Pancreas (tissue), 10 donors: ENCODE measurements around the gene B3GNT3. TPM values are rescaled to one million over a fixed set of nuclear protein-coding genes. Genes with fewer than 3 reads are reported as not detected.

Source experiments
- ATAC-seq, 4 donors: fragments of 200-7000 bp; cut with Tn5 transposase; one replicate each; pipeline versions ENCODE4 v1.8.0 to v1.9.1; 2020; ENCODE audit warnings: mild to moderate bottlenecking in 4 of 4, moderate library complexity in 4 of 4
- DNase-seq, 6 donors: peaks; one replicate each; pipeline ENCODE4 v3.0.0-alpha.2; 2020
- FAIRE-seq: peaks from 2 replicates; lab custom pipeline; 2012; peaks lifted over from hg19 to GRCh38; lab: Jason Lieb, UNC
- H3K27ac ChIP-seq, 4 donors: fragments of 200-600 bp; sonication (generic); 1 replicate in 3 of 4; 2 replicates in 1 of 4; pipeline versions ENCODE4 v1.5.0 to v1.8.0; 2020
- H3K27me3 ChIP-seq, 4 donors: fragments of 200-600 bp; one replicate each; pipeline ENCODE4 v1.8.0; 2021
- H3K36me3 ChIP-seq, 3 donors: fragments of 200-600 bp; sonication (generic) in 1 of 3; one replicate each; pipeline versions ENCODE4 v1.5.0 to v1.8.0; 2020 to 2021
- H3K4me1 ChIP-seq, 3 donors: fragments of 200-600 bp; one replicate each; pipeline ENCODE4 v1.8.0; 2021
- H3K4me3 ChIP-seq, 4 donors: fragments of 200-600 bp; sonication (generic) in 2 of 4; one replicate each; pipeline versions ENCODE4 v1.5.0 to v1.8.0; 2020 to 2021
- H3K9me3 ChIP-seq, 4 donors: fragments of 200-600 bp; one replicate each; pipeline ENCODE4 v1.8.0; 2021
- WGBS, 2 donors: extraction: QIAGEN DNeasy Blood & Tissue Kit; methylation state at CpG; one replicate each; pipeline ENCODE4 v1.1.7; 2013; 5-methylcytosine and 5-hydroxymethylcytosine counted together
- intact Hi-C, 3 donors: fragments of 100-400 bp; cut with DNase I; formaldehyde crosslinking; loops; one replicate each; pipeline versions ENCODE4 v1.11.1 to v1.14.2; 2022
- polyA plus RNA-seq, 2 donors: library from polyadenylated mRNA; stranded (reverse); fragments of 200-250 nt; gene quantifications; one replicate each; pipeline ENCODE4 v1.2.3, GENCODE V29; 2013
- total RNA-seq, 6 donors: library from RNA; stranded (reverse); fragmentation: NEBNext Ultra II Directional in 4 of 6; extraction: Animal tissue kit (Norgen Biotek cat#: 25700) in 4 of 6; gene quantifications; one replicate each; pipeline versions ENCODE4 v1.2.1 to v1.2.4, GENCODE V29; 2021 to 2023
- TF ChIP-seq, protein P1 (sequence below), 4 donors: fragments of 200-600 bp; sonication (generic) in 3 of 4; IDR thresholded peaks; one replicate each; pipeline versions ENCODE4 v1.5.0 to v1.8.0; 2021; ENCODE audit warnings: antibody characterized with exemption in 4 of 4
- donor health status: healthy with polysubstance abuse.
- donor health status: DM: no; HTN: no; CAD: no; lungs with moderate emphysema.
- donor health status: DM: no; HTN: no; CAD: no.
- donor health status: control.
- donor health status: control.
- donor health status: Bipolar disorder and iron deficiency.
- donor health status: DM: yes; HTN: yes; CAD: no.
- donor health status: DM: no; HTN: no; CAD: no.
- donor health status: DM: no; HTN: no; CAD: no.
- donor health status: DM: yes; HTN: yes; CAD: no.

The B3GNT3 gene
- total and polyA plus RNA-seq, 8 donors: 1.7 to 6.0 (median 3.2) TPM

DNA sequence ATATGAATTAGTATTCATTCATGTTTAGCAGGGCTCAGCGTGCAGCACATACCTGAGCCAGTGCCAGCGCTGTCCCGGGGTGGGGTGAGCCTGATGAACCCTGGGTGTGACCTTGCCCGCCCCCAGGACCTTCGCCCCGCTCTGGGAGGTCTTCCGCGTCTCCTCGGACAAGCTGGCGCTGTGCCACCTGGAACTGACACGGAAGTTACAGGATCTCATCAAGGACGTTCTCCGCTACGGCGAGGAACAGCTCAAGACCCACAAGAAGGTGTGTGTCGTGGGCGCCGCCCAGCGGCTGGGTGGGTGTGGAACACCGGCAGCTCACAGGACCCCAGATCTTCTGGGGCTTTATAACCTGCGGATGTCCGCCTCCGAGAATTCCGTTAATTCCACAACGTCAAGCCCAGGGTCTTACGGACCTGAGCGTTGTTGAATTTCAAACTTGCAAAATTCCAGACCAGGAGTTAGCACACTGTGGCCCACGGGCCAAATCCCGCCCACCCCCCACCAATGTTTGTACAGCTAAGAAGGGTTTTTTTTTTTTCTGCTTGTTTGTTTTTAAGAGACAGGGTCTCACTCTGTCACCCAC, 28.3 kb upstream of the B3GNT3 start:
- intact Hi-C loops: no loop called here
- TF ChIP-seq, protein P1, sequence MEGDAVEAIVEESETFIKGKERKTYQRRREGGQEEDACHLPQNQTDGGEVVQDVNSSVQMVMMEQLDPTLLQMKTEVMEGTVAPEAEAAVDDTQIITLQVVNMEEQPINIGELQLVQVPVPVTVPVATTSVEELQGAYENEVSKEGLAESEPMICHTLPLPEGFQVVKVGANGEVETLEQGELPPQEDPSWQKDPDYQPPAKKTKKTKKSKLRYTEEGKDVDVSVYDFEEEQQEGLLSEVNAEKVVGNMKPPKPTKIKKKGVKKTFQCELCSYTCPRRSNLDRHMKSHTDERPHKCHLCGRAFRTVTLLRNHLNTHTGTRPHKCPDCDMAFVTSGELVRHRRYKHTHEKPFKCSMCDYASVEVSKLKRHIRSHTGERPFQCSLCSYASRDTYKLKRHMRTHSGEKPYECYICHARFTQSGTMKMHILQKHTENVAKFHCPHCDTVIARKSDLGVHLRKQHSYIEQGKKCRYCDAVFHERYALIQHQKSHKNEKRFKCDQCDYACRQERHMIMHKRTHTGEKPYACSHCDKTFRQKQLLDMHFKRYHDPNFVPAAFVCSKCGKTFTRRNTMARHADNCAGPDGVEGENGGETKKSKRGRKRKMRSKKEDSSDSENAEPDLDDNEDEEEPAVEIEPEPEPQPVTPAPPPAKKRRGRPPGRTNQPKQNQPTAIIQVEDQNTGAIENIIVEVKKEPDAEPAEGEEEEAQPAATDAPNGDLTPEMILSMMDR (IDR thresholded peaks at IDR 0.05): peak; percentile 45 to 82 (median 71)
- DNase-seq: peak; percentile 70 to 94 (median 84)
- WGBS, 2 donors: 1 to 2% methylated on average over 29 of the region's 29 CpGs
- Histone ChIP-seq H3K4me1 (peaks cover 0 to 3% (median 0%) of the 10 kb centered on the region in 3 donors), H3K36me3 (no peaks in the 10 kb centered on the region), H3K4me3 (peak overlapping the region in 1 of 4 donors; percentile 26), H3K9me3 (no peaks in the 10 kb centered on the region), H3K27ac (no peak overlapping the region), H3K27me3 (no peaks in the 10 kb centered on the region)
- ATAC-seq: peak; percentile 86 to 96 (median 95)
- FAIRE-seq: no peak

- H3K9me3 ChIP-seq: no peaks in the 10 kb centered on the region
- ATAC-seq: no peak
- no peak for DNase-seq
- H3K27me3 ChIP-seq: no peaks in the 10 kb centered on the region
- H3K4me1 ChIP-seq: peaks cover 0 to 3% (median 0%) of the 10 kb centered on the region in 3 donors
- intact Hi-C loops: no loop called here
- H3K4me3 ChIP-seq: no peak overlapping the region
- no peaks in the 10 kb centered on the region for H3K36me3 ChIP-seq
- WGBS, 2 donors: 5 to 11% methylated on average over 1 of the region's 1 CpG
- H3K27ac ChIP-seq: no peak overlapping the region
- TF ChIP-seq, protein P1 (IDR thresholded peaks at IDR 0.05): no peak
- FAIRE-seq: no peak
Observed at GRCh38 chr19:17767559-17767958, 27.4 kb upstream of the B3GNT3 start.

DNA sequence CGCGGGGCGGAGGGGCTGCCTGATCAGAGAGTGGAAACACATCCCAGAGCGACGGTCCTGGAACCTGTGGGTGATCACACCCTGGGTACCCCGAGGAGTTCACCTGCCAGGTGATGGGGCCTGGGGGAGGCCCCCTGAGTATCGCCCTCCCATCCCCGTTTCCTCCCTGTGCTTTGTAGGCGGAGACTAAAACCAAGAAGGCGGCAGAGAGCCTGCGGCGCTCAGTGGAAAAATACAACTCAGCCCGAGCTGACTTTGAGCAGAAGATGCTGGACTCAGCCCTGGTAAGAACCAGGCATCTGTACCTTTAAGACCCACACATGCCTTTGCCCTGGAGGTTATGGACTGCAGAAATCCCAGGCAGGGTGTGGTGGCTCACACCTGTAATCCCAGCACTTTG, 24.3 kb upstream of the B3GNT3 start:
- FAIRE-seq: no peak
- WGBS, 2 donors: 65 to 67% methylated on average over 13 of the region's 13 CpGs
- H3K4me3 ChIP-seq: no peak overlapping the region
- no peaks in the 10 kb centered on the region for H3K9me3 ChIP-seq
- no peak for DNase-seq
- no peaks in the 10 kb centered on the region for H3K36me3 ChIP-seq
- H3K4me1 ChIP-seq: peaks cover 0 to 3% (median 0%) of the 10 kb centered on the region in 3 donors
- TF ChIP-seq, protein P1 (IDR thresholded peaks at IDR 0.05): no peak
- H3K27me3 ChIP-seq: no peaks in the 10 kb centered on the region
- no peak overlapping the region for H3K27ac ChIP-seq
- no peak for ATAC-seq
- intact Hi-C loops: loop anchor here in 1 of 3 donors (5.0 kb wide), 1 partner anchor 73 kb away; no protein-coding TSS in a partner anchor

- no peaks in the 10 kb centered on the region for H3K27me3 ChIP-seq
- no peak for FAIRE-seq
- H3K36me3 ChIP-seq: no peaks in the 10 kb centered on the region
- no peaks in the 10 kb centered on the region for H3K9me3 ChIP-seq
- TF ChIP-seq, protein P1 (IDR thresholded peaks at IDR 0.05): no peak
- H3K4me1 ChIP-seq: no peaks in the 10 kb centered on the region
- ATAC-seq: no peak
- WGBS, 2 donors: 89 to 91% methylated on average over 4 of the region's 4 CpGs
- intact Hi-C loops: loop anchor here in 1 of 3 donors (5.0 kb wide), 1 partner anchor 75 kb away; no protein-coding TSS in a partner anchor
- H3K27ac ChIP-seq: no peak overlapping the region
- no peak overlapping the region for H3K4me3 ChIP-seq
- DNase-seq: no peak
Observed at GRCh38 chr19:17772172-17772571, 22.8 kb upstream of the B3GNT3 start.
